Panc1 (cell line): Measurements from ENCODE around the gene BTBD17.

Source experiments
- POLR2AphosphoS5 ChIP-seq: IDR thresholded peaks from 2 replicates; pipeline ENCODE4 v1.6.1; 2012; ENCODE audit warnings: mild to moderate bottlenecking, low read depth, low read length, moderate library complexity
- TF ChIP-seq, protein P1 (sequence below): fragments of 450-650 bp; IDR thresholded peaks from 2 replicates; pipeline ENCODE4 v1.5.1; 2017; ENCODE audit warnings: mild to moderate bottlenecking

DNA sequence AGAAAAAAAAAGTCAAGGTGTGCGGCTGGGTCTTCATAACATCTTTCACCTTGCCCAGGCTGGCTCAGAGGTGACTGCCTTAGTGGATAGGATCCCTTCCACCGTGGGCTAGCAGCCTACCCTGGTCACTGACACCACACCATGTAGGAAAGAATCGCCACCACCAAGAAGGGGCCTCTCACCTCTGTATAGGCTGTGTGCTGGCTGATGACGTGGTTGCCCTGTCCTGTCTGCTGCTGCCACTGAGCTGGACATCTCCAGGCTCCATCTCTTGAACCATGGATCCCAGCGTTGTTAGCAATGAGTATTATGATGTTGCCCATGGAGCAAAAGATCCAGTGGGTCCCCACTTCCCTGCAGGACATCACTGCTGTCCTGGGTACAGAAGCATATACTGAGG, 5.5 kb upstream of the BTBD17 start, which contains the start of gene GPR142:
- TF ChIP-seq, protein P1, sequence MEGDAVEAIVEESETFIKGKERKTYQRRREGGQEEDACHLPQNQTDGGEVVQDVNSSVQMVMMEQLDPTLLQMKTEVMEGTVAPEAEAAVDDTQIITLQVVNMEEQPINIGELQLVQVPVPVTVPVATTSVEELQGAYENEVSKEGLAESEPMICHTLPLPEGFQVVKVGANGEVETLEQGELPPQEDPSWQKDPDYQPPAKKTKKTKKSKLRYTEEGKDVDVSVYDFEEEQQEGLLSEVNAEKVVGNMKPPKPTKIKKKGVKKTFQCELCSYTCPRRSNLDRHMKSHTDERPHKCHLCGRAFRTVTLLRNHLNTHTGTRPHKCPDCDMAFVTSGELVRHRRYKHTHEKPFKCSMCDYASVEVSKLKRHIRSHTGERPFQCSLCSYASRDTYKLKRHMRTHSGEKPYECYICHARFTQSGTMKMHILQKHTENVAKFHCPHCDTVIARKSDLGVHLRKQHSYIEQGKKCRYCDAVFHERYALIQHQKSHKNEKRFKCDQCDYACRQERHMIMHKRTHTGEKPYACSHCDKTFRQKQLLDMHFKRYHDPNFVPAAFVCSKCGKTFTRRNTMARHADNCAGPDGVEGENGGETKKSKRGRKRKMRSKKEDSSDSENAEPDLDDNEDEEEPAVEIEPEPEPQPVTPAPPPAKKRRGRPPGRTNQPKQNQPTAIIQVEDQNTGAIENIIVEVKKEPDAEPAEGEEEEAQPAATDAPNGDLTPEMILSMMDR: no peak
- TF ChIP-seq POLR2AphosphoS5: no peak
